Gastroesophageal sphincter (tissue), 3 donors: ENCODE measurements around the gene TST.

ENCODE experiments used
- EP300 ChIP-seq: sonication (generic); formaldehyde crosslinking; IDR thresholded peaks from one replicate; pipeline ENCODE4 v1.6.1; 2017; ENCODE audit warnings: antibody characterized with exemption, mild to moderate bottlenecking
- POLR2A ChIP-seq, 2 donors: fragments of 450-650 bp; IDR thresholded peaks; one replicate each; pipeline ENCODE4 v1.6.1; 2017; ENCODE audit warnings: antibody characterized with exemption in 2 of 2, mild to moderate bottlenecking in 2 of 2, moderate library complexity in 1 of 2
- POLR2AphosphoS5 ChIP-seq: sonication (generic); formaldehyde crosslinking; IDR thresholded peaks from one replicate; pipeline ENCODE4 v1.6.1; 2017; ENCODE audit warnings: antibody characterized with exemption
- TF ChIP-seq, protein P1 (sequence below), 4 experiments: fragments of 200-600 bp in 2 of 4; fragments of 450-650 bp in 2 of 4; sonication (generic) in 1 of 4; IDR thresholded peaks; one replicate each; pipeline ENCODE4 v1.5.1; 2017 to 2019; ENCODE audit warnings: antibody characterized with exemption in 4 of 4, mild to moderate bottlenecking in 2 of 4, moderate library complexity in 2 of 4

DNA sequence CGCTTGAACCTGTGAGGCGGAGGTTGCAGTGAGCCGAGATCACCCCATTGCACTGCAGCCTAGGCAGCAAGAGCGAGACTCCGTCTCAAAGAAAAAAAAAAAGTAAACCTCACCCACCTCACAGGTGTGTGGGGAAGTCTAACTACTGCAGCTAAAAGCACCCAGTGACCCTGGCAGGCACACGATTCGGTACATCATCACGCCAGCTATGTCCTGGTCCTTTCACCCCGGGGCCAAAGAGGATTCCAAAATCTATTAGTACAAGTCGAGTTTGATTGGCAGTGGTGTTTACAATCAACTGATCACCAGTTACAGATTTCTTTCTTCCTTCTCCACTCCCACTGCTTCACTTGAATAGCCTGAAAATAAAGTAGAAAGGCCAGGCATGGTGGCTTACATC, 6.3 kb downstream of the TST start:
- TF ChIP-seq, protein P1, sequence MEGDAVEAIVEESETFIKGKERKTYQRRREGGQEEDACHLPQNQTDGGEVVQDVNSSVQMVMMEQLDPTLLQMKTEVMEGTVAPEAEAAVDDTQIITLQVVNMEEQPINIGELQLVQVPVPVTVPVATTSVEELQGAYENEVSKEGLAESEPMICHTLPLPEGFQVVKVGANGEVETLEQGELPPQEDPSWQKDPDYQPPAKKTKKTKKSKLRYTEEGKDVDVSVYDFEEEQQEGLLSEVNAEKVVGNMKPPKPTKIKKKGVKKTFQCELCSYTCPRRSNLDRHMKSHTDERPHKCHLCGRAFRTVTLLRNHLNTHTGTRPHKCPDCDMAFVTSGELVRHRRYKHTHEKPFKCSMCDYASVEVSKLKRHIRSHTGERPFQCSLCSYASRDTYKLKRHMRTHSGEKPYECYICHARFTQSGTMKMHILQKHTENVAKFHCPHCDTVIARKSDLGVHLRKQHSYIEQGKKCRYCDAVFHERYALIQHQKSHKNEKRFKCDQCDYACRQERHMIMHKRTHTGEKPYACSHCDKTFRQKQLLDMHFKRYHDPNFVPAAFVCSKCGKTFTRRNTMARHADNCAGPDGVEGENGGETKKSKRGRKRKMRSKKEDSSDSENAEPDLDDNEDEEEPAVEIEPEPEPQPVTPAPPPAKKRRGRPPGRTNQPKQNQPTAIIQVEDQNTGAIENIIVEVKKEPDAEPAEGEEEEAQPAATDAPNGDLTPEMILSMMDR (IDR thresholded peaks at IDR 0.05), result no peak
- TF ChIP-seq POLR2AphosphoS5 (no peak), POLR2A (IDR thresholded peaks at IDR 0.05) (no peak), EP300 (no peak)
